ENCODE data around the gene ZNF217.
"Not testable (repeated sequence)": the region's sequence is repeated elsewhere in the genome, so short reads cannot be mapped to it uniquely, and the experiment has no call there.

ZNF217 gene

GRCh38 chr20:53606364-53606985 lies 12.8 kb upstream of the ZNF217 start:
- no peak overlapping the region for H3K4me3 ChIP-seq (ENCODE audit: low read depth, low read length)
- TF ChIP-seq, protein P1, sequence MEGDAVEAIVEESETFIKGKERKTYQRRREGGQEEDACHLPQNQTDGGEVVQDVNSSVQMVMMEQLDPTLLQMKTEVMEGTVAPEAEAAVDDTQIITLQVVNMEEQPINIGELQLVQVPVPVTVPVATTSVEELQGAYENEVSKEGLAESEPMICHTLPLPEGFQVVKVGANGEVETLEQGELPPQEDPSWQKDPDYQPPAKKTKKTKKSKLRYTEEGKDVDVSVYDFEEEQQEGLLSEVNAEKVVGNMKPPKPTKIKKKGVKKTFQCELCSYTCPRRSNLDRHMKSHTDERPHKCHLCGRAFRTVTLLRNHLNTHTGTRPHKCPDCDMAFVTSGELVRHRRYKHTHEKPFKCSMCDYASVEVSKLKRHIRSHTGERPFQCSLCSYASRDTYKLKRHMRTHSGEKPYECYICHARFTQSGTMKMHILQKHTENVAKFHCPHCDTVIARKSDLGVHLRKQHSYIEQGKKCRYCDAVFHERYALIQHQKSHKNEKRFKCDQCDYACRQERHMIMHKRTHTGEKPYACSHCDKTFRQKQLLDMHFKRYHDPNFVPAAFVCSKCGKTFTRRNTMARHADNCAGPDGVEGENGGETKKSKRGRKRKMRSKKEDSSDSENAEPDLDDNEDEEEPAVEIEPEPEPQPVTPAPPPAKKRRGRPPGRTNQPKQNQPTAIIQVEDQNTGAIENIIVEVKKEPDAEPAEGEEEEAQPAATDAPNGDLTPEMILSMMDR (IDR thresholded peaks at IDR 0.05; ENCODE audit: low read depth, low read length, missing control alignments), result no peak
- no peak for DNase-seq (ENCODE audit: low read depth)

- DNase-seq (ENCODE audit: low read depth); H3K4me3 ChIP-seq (ENCODE audit: low read depth, low read length): not testable (repeated sequence)
Measured at GRCh38 chr20:53605401-53605800, 11.8 kb upstream of the ZNF217 start.

GRCh38 chr20:53604846-53605245 lies 11.2 kb upstream of the ZNF217 start:
- not testable (repeated sequence) for H3K4me3 ChIP-seq (ENCODE audit: low read depth, low read length); DNase-seq (ENCODE audit: low read depth)

DNA sequence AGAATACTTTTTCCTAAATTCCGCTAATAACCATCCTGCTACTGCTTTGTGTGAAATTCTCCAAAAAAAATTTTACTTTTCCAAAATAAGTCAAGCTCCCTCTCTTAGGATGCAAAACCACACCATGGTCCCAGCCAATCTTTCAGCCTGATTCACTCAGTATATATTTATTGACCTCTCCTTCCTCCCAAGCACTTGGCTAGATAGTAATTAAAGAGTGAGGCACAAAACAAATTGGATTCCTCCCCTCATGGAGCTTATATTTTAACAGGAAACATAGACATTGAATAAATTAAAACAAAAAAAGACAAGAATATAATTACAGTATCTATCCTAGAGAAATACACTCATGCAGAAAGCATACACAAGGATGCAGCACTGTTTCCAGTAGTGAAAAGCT lies 9.0 kb upstream of the ZNF217 start:
- no peak overlapping the region for H3K4me3 ChIP-seq (ENCODE audit: low read depth, low read length)
- no peak for DNase-seq (ENCODE audit: low read depth)
- TF ChIP-seq, protein P1 (IDR thresholded peaks at IDR 0.05; ENCODE audit: low read depth, low read length, missing control alignments), result no peak

GRCh38 chr20:53599910-53600632 lies 6.4 kb upstream of the ZNF217 start:
- no peak for DNase-seq (ENCODE audit: low read depth)
- no peak overlapping the region for H3K4me3 ChIP-seq (ENCODE audit: low read depth, low read length)
- TF ChIP-seq, protein P1 (IDR thresholded peaks at IDR 0.05; ENCODE audit: low read depth, low read length, missing control alignments), result no peak

GRCh38 chr20:53599378-53599777 lies 5.7 kb upstream of the ZNF217 start:
- TF ChIP-seq, protein P1 (IDR thresholded peaks at IDR 0.05; ENCODE audit: low read depth, low read length, missing control alignments), result no peak
- DNase-seq (ENCODE audit: low read depth), result no peak
- H3K4me3 ChIP-seq (ENCODE audit: low read depth, low read length), result no peak overlapping the region

GRCh38 chr20:53599044-53599362 lies 5.4 kb upstream of the ZNF217 start:
- DNase-seq (ENCODE audit: low read depth), result no peak
- H3K4me3 ChIP-seq (ENCODE audit: low read depth, low read length), result no peak overlapping the region
- TF ChIP-seq, protein P1 (IDR thresholded peaks at IDR 0.05; ENCODE audit: low read depth, low read length, missing control alignments), result no peak
